ENCODE results near the gene RPL10. TPM values are rescaled to one million over a fixed set of nuclear protein-coding genes. Genes with fewer than 3 reads are reported as not detected.

The RPL10 gene
- total and polyA plus RNA-seq, 2 of the 13 experiments (the other 11 are each of a cell fraction or from before 2014, with no cell fraction given) = 2,381 to 4,713 TPM

- TF ChIP-seq, protein P1, sequence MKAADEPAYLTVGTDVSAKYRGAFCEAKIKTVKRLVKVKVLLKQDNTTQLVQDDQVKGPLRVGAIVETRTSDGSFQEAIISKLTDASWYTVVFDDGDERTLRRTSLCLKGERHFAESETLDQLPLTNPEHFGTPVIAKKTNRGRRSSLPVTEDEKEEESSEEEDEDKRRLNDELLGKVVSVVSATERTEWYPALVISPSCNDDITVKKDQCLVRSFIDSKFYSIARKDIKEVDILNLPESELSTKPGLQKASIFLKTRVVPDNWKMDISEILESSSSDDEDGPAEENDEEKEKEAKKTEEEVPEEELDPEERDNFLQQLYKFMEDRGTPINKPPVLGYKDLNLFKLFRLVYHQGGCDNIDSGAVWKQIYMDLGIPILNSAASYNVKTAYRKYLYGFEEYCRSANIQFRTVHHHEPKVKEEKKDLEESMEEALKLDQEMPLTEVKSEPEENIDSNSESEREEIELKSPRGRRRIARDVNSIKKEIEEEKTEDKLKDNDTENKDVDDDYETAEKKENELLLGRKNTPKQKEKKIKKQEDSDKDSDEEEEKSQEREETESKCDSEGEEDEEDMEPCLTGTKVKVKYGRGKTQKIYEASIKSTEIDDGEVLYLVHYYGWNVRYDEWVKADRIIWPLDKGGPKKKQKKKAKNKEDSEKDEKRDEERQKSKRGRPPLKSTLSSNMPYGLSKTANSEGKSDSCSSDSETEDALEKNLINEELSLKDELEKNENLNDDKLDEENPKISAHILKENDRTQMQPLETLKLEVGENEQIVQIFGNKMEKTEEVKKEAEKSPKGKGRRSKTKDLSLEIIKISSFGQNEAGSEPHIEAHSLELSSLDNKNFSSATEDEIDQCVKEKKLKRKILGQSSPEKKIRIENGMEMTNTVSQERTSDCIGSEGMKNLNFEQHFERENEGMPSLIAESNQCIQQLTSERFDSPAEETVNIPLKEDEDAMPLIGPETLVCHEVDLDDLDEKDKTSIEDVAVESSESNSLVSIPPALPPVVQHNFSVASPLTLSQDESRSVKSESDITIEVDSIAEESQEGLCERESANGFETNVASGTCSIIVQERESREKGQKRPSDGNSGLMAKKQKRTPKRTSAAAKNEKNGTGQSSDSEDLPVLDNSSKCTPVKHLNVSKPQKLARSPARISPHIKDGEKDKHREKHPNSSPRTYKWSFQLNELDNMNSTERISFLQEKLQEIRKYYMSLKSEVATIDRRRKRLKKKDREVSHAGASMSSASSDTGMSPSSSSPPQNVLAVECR (CRISPR knock-in tag; IDR thresholded peaks at IDR 0.05; ENCODE audit: borderline replicate concordance) = peak; percentile 64; the same call in 1 of the 2 replicates
- peak; percentile 81 for TF ChIP-seq HOXA3 (CRISPR knock-in tag; IDR thresholded peaks at IDR 0.05)
- TF ChIP-seq ZNF574 (CRISPR knock-in tag; IDR thresholded peaks at IDR 0.05) = peak; percentile 46; the same call in 1 of the 2 replicates
- TF ChIP-seq SETDB1 (CRISPR knock-in tag; IDR thresholded peaks at IDR 0.05; ENCODE audit: borderline replicate concordance) = no peak
- no peak for TF ChIP-seq ZNF543 (CRISPR knock-in tag; IDR thresholded peaks at IDR 0.05)
- TF ChIP-seq RBM22 (optimal IDR thresholded peaks at IDR 0.05; ENCODE audit: low read length) = no peak
- TF ChIP-seq ZFX (CRISPR knock-in tag; IDR thresholded peaks at IDR 0.05; ENCODE audit: low read depth) = peak; percentile 18; the same call in 1 of the 2 replicates
- TF ChIP-seq ZNF558 (CRISPR knock-in tag; IDR thresholded peaks at IDR 0.05; ENCODE audit: borderline replicate concordance) = no peak
- peak; percentile 63 for TF ChIP-seq POLR2G (IDR thresholded peaks at IDR 0.05; ENCODE audit: low read depth, low read length)
- peak; percentile 34; the same call in 1 of the 2 replicates for TF ChIP-seq ATF7-NPFF (CRISPR knock-in tag; IDR thresholded peaks at IDR 0.05; ENCODE audit: low read depth)
- peak; percentile 72 for TF ChIP-seq RBFOX2 (IDR thresholded peaks at IDR 0.05; ENCODE audit: low read depth, low read length)
- TF ChIP-seq, protein P2, sequence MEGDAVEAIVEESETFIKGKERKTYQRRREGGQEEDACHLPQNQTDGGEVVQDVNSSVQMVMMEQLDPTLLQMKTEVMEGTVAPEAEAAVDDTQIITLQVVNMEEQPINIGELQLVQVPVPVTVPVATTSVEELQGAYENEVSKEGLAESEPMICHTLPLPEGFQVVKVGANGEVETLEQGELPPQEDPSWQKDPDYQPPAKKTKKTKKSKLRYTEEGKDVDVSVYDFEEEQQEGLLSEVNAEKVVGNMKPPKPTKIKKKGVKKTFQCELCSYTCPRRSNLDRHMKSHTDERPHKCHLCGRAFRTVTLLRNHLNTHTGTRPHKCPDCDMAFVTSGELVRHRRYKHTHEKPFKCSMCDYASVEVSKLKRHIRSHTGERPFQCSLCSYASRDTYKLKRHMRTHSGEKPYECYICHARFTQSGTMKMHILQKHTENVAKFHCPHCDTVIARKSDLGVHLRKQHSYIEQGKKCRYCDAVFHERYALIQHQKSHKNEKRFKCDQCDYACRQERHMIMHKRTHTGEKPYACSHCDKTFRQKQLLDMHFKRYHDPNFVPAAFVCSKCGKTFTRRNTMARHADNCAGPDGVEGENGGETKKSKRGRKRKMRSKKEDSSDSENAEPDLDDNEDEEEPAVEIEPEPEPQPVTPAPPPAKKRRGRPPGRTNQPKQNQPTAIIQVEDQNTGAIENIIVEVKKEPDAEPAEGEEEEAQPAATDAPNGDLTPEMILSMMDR (CRISPR knock-in tag; IDR thresholded peaks at IDR 0.05) = no peak
- peak; percentile 31; the same call in 1 of the 2 replicates for TF ChIP-seq CHD2 (IDR thresholded peaks at IDR 0.05; ENCODE audit: low read depth, low read length)
- peak; percentile 93 for TF ChIP-seq YY1 (IDR thresholded peaks at IDR 0.05; ENCODE audit: insufficient read depth, insufficient replicate concordance, low read depth, low read length)
- TF ChIP-seq HNRNPUL1 (IDR thresholded peaks at IDR 0.05; ENCODE audit: low read depth, low read length) = no peak
- peak; percentile 38; the same call in 1 of the 2 replicates for TF ChIP-seq ZBTB14 (CRISPR knock-in tag; IDR thresholded peaks at IDR 0.05)
- TF ChIP-seq TBP (CRISPR knock-in tag; IDR thresholded peaks at IDR 0.05) = no peak
- no peak for TF ChIP-seq ZSCAN31 (CRISPR knock-in tag; IDR thresholded peaks at IDR 0.05; ENCODE audit: low read depth)
- TF ChIP-seq MYC (CRISPR knock-in tag; IDR thresholded peaks at IDR 0.05; ENCODE audit: borderline replicate concordance) = peak; percentile 29; the same call in 1 of the 2 replicates
Measured at GRCh38 chrX:154436983-154437752, 39.0 kb downstream of the RPL10 start, which contains the start of gene GDI1 (continued).

Data from HepG2 (cell line).